ENCODE data around the gene IL17REL. TPM values are rescaled to one million over a fixed set of nuclear protein-coding genes. Genes with fewer than 3 reads are reported as not detected.
A peak's percentile ranks its signal among the peaks of the same experiment; 100 is the strongest.
"Not testable (repeated sequence)": the region's sequence is repeated elsewhere in the genome, so short reads cannot be mapped to it uniquely, and the experiment has no call there.

The IL17REL gene
- total RNA-seq, 1 donor from 2014 or later, result not detected

- ATAC-seq, result no peak
- no peak for DNase-seq (ENCODE audit: low spot score)
Observed at GRCh38 chr22:49993649-49994360, 18.8 kb downstream of the IL17REL start.

GRCh38 chr22:49992921-49993648, 19.5 kb downstream of the IL17REL start:
- DNase-seq (ENCODE audit: low spot score) (peak; percentile 68), ATAC-seq (peak; percentile 96)

- ATAC-seq, result no peak
- DNase-seq (ENCODE audit: low spot score), result peak; percentile 22
Observed at GRCh38 chr22:49991907-49992533, 20.5 kb downstream of the IL17REL start.

- ATAC-seq (no peak), DNase-seq (ENCODE audit: low spot score) (no peak)
Observed at GRCh38 chr22:49991167-49991566, 21.4 kb downstream of the IL17REL start.

DNA sequence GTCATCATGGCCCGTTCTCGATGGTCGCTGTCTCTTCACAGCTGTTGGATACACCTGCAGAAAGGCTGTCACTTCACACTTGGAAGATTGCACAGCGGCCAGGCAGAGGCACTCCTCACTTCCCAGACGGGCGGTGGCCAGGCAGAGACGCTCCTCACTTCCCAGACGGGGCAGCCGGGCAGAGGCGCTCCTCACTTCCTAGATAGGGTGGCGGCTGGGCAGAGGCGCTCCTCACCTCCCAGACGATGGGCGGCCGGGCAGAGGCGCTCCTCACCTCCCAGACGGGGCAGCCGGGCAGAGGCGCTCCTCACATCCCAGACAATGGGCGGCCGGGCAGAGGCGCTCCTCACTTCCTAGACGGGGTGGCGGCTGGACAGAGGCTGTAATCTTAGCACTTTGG, 22.7 kb downstream of the IL17REL start:
- not testable (repeated sequence) for ATAC-seq
- peak; percentile 27 for DNase-seq (ENCODE audit: low spot score)

GRCh38 chr22:49986325-49986724, 26.2 kb downstream of the IL17REL start:
- ATAC-seq, result no peak

DNA sequence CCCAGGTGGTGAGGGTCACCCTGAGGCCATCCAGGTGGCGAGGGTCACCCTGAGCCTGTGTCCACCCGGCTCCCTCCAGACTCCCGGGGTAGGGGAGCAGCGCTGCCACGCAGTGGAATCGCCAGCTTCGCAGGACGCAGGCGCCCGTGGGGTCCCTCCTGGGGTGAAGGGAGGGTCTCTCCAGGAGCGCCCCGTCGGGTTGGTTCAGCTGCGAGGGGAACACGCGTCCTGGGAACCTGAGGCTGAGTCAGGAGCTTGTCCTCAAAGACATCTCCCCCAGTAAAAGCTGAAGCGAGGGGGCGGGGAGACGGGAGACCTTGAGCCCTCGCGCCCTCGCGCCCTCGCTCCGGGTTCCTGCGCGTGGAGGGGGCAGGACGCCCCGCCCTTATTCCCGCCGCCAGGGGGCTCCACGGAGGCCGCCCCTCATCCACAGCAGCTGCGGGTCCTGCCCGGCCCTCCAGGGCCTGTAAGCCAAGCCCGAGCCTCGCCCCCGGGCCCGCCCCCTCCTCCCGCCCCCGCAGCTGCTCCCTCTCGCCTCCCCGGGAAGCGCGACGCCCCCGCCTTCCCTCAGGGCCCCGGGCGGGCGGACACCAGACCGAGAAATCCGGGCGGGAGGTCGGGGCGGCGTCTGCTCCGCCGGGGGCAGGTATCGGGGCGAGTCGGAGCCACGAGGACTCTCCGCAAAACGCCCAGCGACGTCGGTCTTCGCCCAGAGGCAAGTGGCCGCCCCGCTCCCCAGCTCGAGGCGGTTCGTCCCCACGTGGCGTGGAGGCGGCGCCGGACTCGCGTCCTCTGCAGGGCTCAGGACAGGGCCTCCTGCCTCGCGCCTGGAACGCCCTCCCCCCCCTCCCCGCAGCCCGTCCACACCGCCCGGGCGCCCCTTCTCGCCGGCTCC, 29.2 kb downstream of the IL17REL start:
- peak; percentile 35 for ATAC-seq

More at GRCh38 chr22:49986325-49986724, 26.2 kb downstream of the IL17REL start:
- no peak for DNase-seq (ENCODE audit: low spot score)

GRCh38 chr22:49981799-49982198, 30.8 kb downstream of the IL17REL start:
- ATAC-seq; DNase-seq (ENCODE audit: low spot score): not testable (repeated sequence)

More for the DNA sequence above, 29.2 kb downstream of the IL17REL start:
- DNase-seq (ENCODE audit: low spot score), result no peak

DNA sequence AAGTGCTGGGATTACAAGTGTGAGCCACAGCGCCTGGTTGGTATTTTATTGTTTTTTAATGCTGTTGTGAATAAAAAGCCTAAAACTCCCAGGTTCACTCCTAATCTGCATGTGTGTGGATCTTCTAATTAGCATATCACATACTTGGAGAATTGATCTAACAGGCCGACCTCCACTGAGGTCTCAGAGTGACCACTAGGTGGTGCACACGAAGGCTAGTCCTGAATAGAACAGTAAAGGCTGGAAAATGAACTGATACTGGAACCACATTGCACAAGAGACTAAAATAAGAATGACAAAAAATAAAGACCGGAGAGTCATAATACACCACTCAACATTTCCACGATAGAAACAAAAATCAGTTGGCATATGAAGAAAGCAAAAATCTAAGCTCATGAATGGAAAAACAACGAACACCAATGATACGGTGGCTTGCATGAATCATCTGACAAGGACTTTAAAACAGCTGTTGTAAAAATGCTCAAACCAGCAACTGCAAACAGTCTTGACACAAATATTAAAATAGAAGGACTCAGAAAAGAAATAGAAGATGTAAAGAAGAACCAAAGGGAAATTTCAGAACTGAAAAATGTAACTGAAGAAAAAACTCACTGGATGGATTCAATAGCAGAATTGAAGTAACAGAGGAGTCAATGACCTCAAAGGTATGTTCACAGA, 32.8 kb downstream of the IL17REL start:
- DNase-seq (ENCODE audit: low spot score) (peak; percentile 49), ATAC-seq (peak; percentile 87)

- DNase-seq (ENCODE audit: low spot score), result peak; percentile 26
- ATAC-seq, result no peak
Observed at GRCh38 chr22:49977578-49977977, 35.0 kb downstream of the IL17REL start.

DNA sequence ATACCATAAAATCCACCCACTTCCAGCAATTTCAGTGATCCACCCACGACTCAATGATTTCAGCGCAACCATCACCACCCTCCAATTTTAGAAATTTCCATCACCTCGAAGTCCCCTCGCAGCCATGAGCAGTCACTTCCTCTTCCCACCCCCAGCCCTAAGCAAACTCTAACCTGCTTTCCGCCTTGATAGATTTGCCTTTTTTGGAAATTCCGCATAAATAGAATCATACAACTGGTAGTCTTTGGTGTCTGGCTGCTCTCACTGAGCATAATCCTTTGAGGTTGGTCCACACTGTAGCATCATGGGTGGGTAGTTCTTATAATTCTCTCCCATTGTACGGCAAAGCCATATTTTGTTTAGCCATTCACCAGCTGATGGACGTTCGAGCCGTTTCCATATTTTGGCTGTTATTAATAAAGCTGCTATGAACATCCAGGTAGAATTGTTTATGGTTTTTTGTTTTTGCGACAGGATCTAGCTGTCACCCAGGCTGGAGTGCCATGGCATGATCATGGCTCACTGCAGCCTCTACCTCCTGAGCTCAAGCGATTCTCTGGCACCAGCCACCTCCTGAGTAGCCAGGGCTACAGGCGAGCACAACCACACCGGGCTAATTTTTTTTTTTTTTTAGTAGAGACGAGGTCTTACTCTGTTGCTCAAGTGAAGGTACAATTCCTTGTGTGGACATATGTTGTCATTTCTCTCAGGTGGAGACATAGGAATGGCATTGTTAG, 36.0 kb downstream of the IL17REL start:
- DNase-seq (ENCODE audit: low spot score) (peak; percentile 33), ATAC-seq (no peak)

GRCh38 chr22:49975543-49976389, 36.8 kb downstream of the IL17REL start:
- DNase-seq (ENCODE audit: low spot score) (peak; percentile 47), ATAC-seq (no peak)

DNA sequence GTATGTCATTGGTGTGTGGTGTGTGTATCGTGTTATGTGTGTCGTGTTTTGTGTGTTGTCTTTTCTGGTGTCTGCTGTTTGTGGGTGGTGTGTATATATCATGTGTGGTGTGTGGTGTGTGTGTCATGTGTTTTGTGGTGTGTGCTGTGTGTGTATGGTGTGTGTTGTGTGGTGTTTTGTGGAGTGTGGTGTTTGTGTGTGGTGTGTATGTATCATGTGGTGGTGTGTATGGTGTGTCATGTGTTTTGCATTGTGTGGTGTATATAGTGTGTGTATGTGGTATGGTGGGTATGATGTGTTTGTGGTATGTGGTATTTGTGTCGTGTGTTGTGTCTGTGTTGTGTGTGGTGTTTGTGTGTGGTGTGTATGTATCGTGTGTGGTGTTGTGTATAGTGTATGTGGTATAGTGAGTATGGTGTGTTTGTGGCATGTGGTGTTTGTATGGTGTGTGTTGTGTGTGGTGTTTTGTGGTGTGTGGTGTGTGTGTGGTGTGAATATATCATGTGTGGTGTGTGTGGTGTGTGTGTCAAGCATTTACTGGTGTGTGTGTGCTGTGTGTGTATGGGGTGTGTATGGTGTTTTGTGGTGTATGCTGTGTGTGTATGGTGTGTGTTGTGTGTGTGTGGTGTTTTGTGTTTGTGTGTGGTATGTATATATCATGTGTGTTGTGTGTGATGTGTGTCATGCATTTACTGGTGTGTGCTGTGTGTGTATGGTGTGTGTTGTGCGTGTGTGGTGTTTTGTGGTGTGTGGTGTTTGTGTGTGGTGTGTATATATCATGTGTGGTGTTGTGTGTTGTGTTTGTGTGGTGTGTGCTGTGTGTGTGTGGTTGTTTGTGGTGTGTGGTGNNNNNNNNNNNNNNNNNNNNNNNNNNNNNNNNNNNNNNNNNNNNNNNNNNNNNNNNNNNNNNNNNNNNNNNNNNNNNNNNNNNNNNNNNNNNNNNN, 39.3 kb downstream of the IL17REL start:
- DNase-seq (ENCODE audit: low spot score), result peak; percentile 27
- no peak for ATAC-seq

DNA sequence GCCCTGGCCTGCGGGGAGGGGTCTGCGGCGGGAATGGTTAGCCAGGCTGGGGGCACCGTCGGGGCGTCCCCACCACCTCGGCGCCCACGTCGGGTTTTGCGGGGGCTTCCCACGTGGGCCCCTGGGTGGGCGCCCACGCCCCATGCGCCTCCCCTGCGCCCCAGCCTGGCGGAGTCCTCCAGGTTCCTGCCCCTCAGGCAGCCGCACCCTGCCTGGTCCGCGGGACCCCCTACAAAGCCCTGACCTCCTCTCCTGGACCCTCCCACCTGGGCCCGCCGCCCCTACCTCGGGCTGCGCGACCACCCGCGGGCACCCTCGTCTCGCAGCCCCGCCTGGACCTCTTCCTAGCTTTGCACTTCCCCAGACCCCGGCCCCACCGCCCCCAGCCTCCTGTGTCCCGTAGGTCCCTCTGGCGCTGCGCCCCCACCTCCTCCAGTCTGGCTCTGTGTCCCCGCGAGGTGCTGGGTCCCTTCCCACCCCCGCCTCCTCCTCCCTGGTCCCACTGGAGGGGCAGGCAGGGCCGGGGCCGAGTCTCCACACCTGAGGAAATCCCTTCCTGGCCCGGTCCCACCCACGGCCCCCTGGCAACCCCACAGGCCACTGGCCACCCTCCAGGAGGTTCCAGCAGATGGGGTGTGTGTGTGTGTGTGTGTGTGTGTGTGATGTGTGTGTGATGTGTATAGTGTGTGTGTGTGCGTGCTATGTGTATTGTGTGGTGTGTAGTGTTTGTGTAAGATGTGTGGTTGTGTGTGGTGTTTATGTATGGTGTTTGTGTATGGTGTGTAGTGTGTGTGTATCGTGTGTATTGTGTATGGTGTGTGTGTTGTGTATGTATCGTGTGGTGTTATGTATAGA, 40.2 kb downstream of the IL17REL start:
- DNase-seq (ENCODE audit: low spot score) (peak; percentile 57), ATAC-seq (no peak)

- peak; percentile 97 for DNase-seq (ENCODE audit: low spot score)
- ATAC-seq, result peak; percentile 68
Observed at GRCh38 chr22:49971232-49972162, 41.1 kb downstream of the IL17REL start.
